Endodermal cell (in vitro differentiated cells): ENCODE measurements around the gene DTNB. TPM values are rescaled to one million over a fixed set of nuclear protein-coding genes. Genes with fewer than 3 reads are reported as not detected.

ENCODE experiments used
- DNase-seq: peaks from one replicate; pipeline ENCODE4 v3.0.0-alpha.2; 2017
- H3K27ac ChIP-seq: 2 replicates; pipeline ENCODE4 v1.5.1; 2013; ENCODE audit warnings: mild to moderate bottlenecking, low read depth, low read length, moderate library complexity
- H3K27me3 ChIP-seq: 2 replicates; pipeline ENCODE4 v1.6.1; 2013; ENCODE audit warnings: mild to moderate bottlenecking, low read length, moderate library complexity; ENCODE audit not compliant: insufficient read depth, control insufficient read depth, poor library complexity, severe bottlenecking
- H3K36me3 ChIP-seq: 2 replicates; pipeline ENCODE4 v1.7.0; 2013; ENCODE audit warnings: mild to moderate bottlenecking, low read length, moderate library complexity; ENCODE audit not compliant: control insufficient read depth, insufficient read depth
- H3K4me1 ChIP-seq: one replicate; pipeline ENCODE4 v1.7.0; 2013; ENCODE audit warnings: low read length; ENCODE audit not compliant: control insufficient read depth, insufficient read depth
- H3K4me3 ChIP-seq: 2 replicates; pipeline ENCODE4 v1.5.1; 2013; ENCODE audit warnings: mild to moderate bottlenecking, low read length, moderate library complexity
- H3K9ac ChIP-seq: 2 replicates; pipeline ENCODE4 v1.6.1; 2013; ENCODE audit warnings: mild to moderate bottlenecking, low read length, moderate library complexity; ENCODE audit not compliant: poor library complexity, severe bottlenecking; ENCODE audit errors: extremely low read depth
- H3K9me3 ChIP-seq: 2 replicates; pipeline ENCODE4 v1.6.1; 2013; ENCODE audit warnings: mild to moderate bottlenecking, low read length, moderate library complexity; ENCODE audit not compliant: control insufficient read depth
- H3K27ac Mint-ChIP-seq: 2 replicates; pipeline ENCODE4 v1.8.0; 2020; ENCODE audit warnings: mixed read lengths
- H3K27me3 Mint-ChIP-seq: 2 replicates; pipeline ENCODE4 v1.8.0; 2021; ENCODE audit warnings: mild to moderate bottlenecking, mixed read lengths; ENCODE audit not compliant: insufficient read depth
- H3K36me3 Mint-ChIP-seq: 2 replicates; pipeline ENCODE4 v1.8.0; 2020; ENCODE audit warnings: low read depth, mixed read lengths
- H3K4me1 Mint-ChIP-seq: 2 replicates; pipeline ENCODE4 v1.8.0; 2020; ENCODE audit warnings: mixed read lengths
- H3K4me3 Mint-ChIP-seq: 2 replicates; pipeline ENCODE4 v1.8.0; 2020; ENCODE audit warnings: mild to moderate bottlenecking, moderate library complexity, mixed read lengths
- H3K9me3 Mint-ChIP-seq: 2 replicates; pipeline ENCODE4 v1.8.0; 2020; ENCODE audit warnings: mild to moderate bottlenecking, mixed read lengths
- CTCF ChIP-seq: fragments of 200-600 bp; sonication (generic); conservative IDR thresholded peaks from 2 replicates; pipeline ENCODE4 v1.5.0; 2021; ENCODE audit warnings: antibody characterized with exemption, mild to moderate bottlenecking
- WGBS, 2 experiments: methylation state at CpG; one replicate each; pipeline versions ENCODE4 v1.1.5 to v1.1.7; 2013; ENCODE audit warnings: missing lambda C conversion rate in 2 of 2, mixed read lengths in 1 of 2; ENCODE audit not compliant: insufficient coverage in 1 of 2, insufficient read length in 1 of 2; 5-methylcytosine and 5-hydroxymethylcytosine counted together
- total RNA-seq, 2 donors: library from RNA; stranded (reverse); fragmentation: NEBNext Ultra II Directional in 1 of 2; extraction: Animal tissue kit (Norgen Biotek cat#: 25700) in 1 of 2; gene quantifications; 2 replicates in 1 of 2; 3 replicates in 1 of 2; pipeline ENCODE4 v1.2.1, GENCODE V29; 2021

The DTNB gene
- total RNA-seq, 2 donors from 2014 or later = 38.8 to 48.7 TPM

GRCh38 chr2:25632396-25632795 lies 41.0 kb downstream of the DTNB start:
- H3K27me3 Mint-ChIP-seq = no peaks in the 10 kb centered on the region
- Histone ChIP-seq H3K4me1 (no peaks in the 10 kb centered on the region), H3K4me3 (no peak overlapping the region), H3K36me3 (peaks cover 13% of the 10 kb centered on the region), H3K27ac (no peak overlapping the region), H3K27me3 (no peaks in the 10 kb centered on the region), H3K9ac (no peak overlapping the region), H3K9me3 (peaks cover 11% of the 10 kb centered on the region)
- H3K4me1 Mint-ChIP-seq = peaks cover 2% of the 10 kb centered on the region
- H3K4me3 Mint-ChIP-seq = no peak overlapping the region
- H3K9me3 Mint-ChIP-seq = peaks cover 17% of the 10 kb centered on the region
- WGBS, 2 experiments = 90 to 100% methylated on average over 1 to 2 of the region's 2 CpGs
- H3K27ac Mint-ChIP-seq = no peak overlapping the region
- TF ChIP-seq CTCF = no peak
- DNase-seq = no peak
- H3K36me3 Mint-ChIP-seq = peaks cover 39% of the 10 kb centered on the region

GRCh38 chr2:25624635-25625034 lies 48.7 kb downstream of the DTNB start:
- peaks cover 10% of the 10 kb centered on the region for H3K4me1 Mint-ChIP-seq
- H3K27me3 ChIP-seq = no peaks in the 10 kb centered on the region
- H3K27me3 Mint-ChIP-seq = no peaks in the 10 kb centered on the region
- no peak overlapping the region for H3K4me3 Mint-ChIP-seq
- WGBS, 2 experiments = 98 to 100% methylated on average over 2 of the region's 2 CpGs
- no peak overlapping the region for H3K27ac ChIP-seq
- peaks cover 12% of the 10 kb centered on the region for H3K36me3 ChIP-seq
- H3K27ac Mint-ChIP-seq = no peak overlapping the region
- H3K9me3 Mint-ChIP-seq = no peaks in the 10 kb centered on the region
- no peak for TF ChIP-seq CTCF
- no peaks in the 10 kb centered on the region for H3K9me3 ChIP-seq
- H3K4me1 ChIP-seq = no peaks in the 10 kb centered on the region
- no peak overlapping the region for H3K4me3 ChIP-seq
- H3K36me3 Mint-ChIP-seq = peaks cover 37% of the 10 kb centered on the region
- no peak for DNase-seq
- no peak overlapping the region for H3K9ac ChIP-seq

GRCh38 chr2:25623361-25623760 lies 50.0 kb downstream of the DTNB start:
- Histone ChIP-seq H3K27ac (no peak overlapping the region), H3K36me3 (peaks cover 12% of the 10 kb centered on the region), H3K27me3 (no peaks in the 10 kb centered on the region), H3K4me1 (peaks cover 1% of the 10 kb centered on the region), H3K4me3 (no peak overlapping the region), H3K9ac (no peak overlapping the region), H3K9me3 (no peaks in the 10 kb centered on the region)
- WGBS, 2 experiments = 93% methylated on average over 3 of the region's 3 CpGs
- Mint-ChIP-seq H3K27ac (no peak overlapping the region), H3K4me3 (no peak overlapping the region), H3K36me3 (peaks cover 36% of the 10 kb centered on the region), H3K4me1 (peaks cover 17% of the 10 kb centered on the region), H3K9me3 (no peaks in the 10 kb centered on the region), H3K27me3 (no peaks in the 10 kb centered on the region)
- TF ChIP-seq CTCF = no peak
- DNase-seq = no peak
